ENCODE measurements around the gene LMF1. TPM values are rescaled to one million over a fixed set of nuclear protein-coding genes. Genes with fewer than 3 reads are reported as not detected.

The LMF1 gene
- total RNA-seq, 2 experiments from 2014 or later: 17.0 to 31.4 TPM

DNA sequence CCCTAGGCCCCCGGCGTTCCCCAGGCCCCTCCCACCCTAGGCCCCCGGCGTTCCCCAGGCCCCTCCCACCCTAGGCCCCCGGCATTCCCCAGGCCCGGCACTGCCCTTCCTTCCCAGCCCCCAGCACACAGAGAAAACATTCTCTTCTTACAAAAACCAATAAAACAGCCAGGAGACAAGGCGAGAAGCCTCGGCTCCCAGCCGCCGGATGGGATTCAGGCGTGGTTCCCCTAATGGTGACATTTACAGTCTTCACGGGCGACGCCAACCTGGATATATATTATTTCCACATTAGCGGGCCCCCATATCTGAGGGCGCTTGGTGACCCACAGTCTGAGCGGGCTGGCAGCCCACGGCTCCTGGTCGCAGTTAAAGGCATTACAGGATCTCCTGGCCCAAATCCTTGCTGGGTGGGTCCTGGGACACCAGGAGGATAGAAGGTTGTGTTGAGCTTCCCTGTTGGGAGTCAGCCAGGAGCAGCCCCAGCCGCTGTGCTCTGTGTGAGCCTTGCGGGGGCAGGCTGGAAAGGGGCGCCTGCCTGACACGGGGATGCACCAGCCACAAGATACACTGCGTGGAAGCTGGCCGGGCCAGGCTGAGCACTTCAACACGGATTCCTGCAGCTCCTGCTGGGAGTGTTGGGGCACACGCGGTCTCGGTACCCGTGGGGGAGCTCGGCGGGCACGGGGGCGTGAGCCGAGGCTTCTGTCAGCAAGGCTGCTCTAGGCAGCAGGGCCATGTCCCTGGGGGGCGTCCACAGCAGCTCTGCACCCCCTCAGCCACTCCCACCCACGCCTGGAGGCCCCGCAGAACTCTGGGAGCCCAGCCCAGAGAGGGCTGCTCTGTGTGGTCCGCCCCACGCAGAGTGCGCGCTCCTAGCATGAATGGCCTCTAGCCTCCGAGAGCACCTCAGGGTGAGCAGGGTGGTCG, 83.7 kb downstream of the LMF1 start:
- BruUV-seq (replicated peaks): no TSS peak
- POLR2A ChIA-PET: no interaction called here
- Histone ChIP-seq H3K9me3 (ENCODE audit: low read length) (peaks cover 12% of the 10 kb centered on the region; the same call in 1 of the 2 replicates), H4K20me1 (ENCODE audit: insufficient read depth, low read length) (no peaks in the 10 kb centered on the region), H3K4me3 (ENCODE audit: low read depth, low read length, poor library complexity, severe bottlenecking) (no peak overlapping the region), H3K79me2 (ENCODE audit: insufficient read depth, low read depth, low read length) (no peaks in the 10 kb centered on the region), H3K4me1 (ENCODE audit: insufficient read depth, low read length, poor library complexity, severe bottlenecking) (no peaks in the 10 kb centered on the region), H3K27ac (ENCODE audit: low read depth, low read length, poor library complexity, severe bottlenecking) (no peak overlapping the region), H3K9me2 (ENCODE audit: insufficient read depth, low read length) (no peaks in the 10 kb centered on the region), H3K36me3 (ENCODE audit: insufficient read depth, low read length) (no peaks in the 10 kb centered on the region), H3K4me2 (ENCODE audit: low read length) (no peak overlapping the region), H2AFZ (ENCODE audit: low read length) (no peak overlapping the region)
- intact Hi-C loops (cut with micrococcal nuclease; ENCODE audit: unreplicated experiment): no loop called here
- CTCF ChIA-PET (ENCODE audit: unreplicated experiment): no interaction called here
- TF ChIP-seq EZH2phosphoT487 (IDR thresholded peaks at IDR 0.05; ENCODE audit: borderline replicate concordance, low read depth, low read length): no peak
- TF ChIP-seq, protein P1, sequence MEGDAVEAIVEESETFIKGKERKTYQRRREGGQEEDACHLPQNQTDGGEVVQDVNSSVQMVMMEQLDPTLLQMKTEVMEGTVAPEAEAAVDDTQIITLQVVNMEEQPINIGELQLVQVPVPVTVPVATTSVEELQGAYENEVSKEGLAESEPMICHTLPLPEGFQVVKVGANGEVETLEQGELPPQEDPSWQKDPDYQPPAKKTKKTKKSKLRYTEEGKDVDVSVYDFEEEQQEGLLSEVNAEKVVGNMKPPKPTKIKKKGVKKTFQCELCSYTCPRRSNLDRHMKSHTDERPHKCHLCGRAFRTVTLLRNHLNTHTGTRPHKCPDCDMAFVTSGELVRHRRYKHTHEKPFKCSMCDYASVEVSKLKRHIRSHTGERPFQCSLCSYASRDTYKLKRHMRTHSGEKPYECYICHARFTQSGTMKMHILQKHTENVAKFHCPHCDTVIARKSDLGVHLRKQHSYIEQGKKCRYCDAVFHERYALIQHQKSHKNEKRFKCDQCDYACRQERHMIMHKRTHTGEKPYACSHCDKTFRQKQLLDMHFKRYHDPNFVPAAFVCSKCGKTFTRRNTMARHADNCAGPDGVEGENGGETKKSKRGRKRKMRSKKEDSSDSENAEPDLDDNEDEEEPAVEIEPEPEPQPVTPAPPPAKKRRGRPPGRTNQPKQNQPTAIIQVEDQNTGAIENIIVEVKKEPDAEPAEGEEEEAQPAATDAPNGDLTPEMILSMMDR (conservative IDR thresholded peaks at IDR 0.05; ENCODE audit: low read length): no peak
- no peak for DNase-seq (ENCODE audit: low spot score)

DNA sequence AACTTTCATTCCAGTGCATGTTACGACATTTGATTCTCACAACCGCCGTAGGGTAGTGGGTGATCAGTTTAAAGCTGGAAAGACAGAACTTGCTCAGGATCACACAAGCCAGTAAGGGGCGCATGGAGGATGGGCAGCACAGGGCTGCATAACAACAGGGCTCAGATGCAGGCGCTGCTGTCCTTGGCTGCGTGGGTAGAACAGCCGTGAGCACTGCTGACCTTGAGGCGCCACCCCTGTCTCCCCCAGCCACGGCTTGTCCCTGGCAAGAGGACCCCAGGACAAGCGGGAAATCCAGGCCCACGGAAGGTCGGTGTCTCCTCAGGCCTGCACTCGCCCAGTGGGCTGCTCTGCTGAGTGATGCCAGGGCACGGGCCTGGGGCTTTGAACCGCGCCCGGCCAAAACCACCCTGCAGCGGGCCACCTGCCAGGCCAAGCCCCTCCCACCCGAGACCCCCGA, 84.7 kb downstream of the LMF1 start:
- Histone ChIP-seq H3K4me1 (ENCODE audit: insufficient read depth, low read length, poor library complexity, severe bottlenecking) (no peaks in the 10 kb centered on the region), H3K4me2 (ENCODE audit: low read length) (no peak overlapping the region), H3K79me2 (ENCODE audit: insufficient read depth, low read depth, low read length) (no peaks in the 10 kb centered on the region), H3K9me3 (ENCODE audit: low read length) (peaks cover 12% of the 10 kb centered on the region; the same call in 1 of the 2 replicates), H4K20me1 (ENCODE audit: insufficient read depth, low read length) (no peaks in the 10 kb centered on the region), H3K36me3 (ENCODE audit: insufficient read depth, low read length) (no peaks in the 10 kb centered on the region), H3K4me3 (ENCODE audit: low read depth, low read length, poor library complexity, severe bottlenecking) (no peak overlapping the region), H3K9me2 (ENCODE audit: insufficient read depth, low read length) (no peaks in the 10 kb centered on the region), H2AFZ (ENCODE audit: low read length) (no peak overlapping the region), H3K27ac (ENCODE audit: low read depth, low read length, poor library complexity, severe bottlenecking) (no peak overlapping the region)
- no TSS peak for BruUV-seq (replicated peaks)
- DNase-seq (ENCODE audit: low spot score): no peak
- CTCF ChIA-PET (ENCODE audit: unreplicated experiment): no interaction called here
- POLR2A ChIA-PET: no interaction called here
- TF ChIP-seq EZH2phosphoT487 (IDR thresholded peaks at IDR 0.05; ENCODE audit: borderline replicate concordance, low read depth, low read length): no peak
- TF ChIP-seq, protein P1 (conservative IDR thresholded peaks at IDR 0.05; ENCODE audit: low read length): no peak
- intact Hi-C loops (cut with micrococcal nuclease; ENCODE audit: unreplicated experiment): no loop called here

DNA sequence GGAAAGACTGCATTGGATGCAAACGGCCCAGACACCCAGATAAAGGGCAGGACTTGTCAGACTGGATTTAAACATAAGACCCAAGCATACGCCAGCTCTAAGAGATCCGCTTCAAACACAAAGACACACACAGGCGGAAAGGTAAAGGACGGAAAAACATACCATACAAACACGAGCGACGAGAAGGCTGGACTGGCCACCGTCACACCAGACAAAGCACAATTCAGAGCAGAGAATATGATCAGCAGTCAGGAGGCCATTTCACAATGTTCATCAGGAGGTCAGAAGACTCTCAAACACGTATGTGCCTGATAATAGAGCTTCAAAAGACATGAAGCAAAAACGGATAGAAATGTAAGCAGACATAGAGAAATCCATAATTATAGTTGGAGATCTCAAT, 85.4 kb downstream of the LMF1 start:
- Histone ChIP-seq H3K9me3 (ENCODE audit: low read length) (peaks cover 12% of the 10 kb centered on the region; the same call in 1 of the 2 replicates), H4K20me1 (ENCODE audit: insufficient read depth, low read length) (no peaks in the 10 kb centered on the region), H3K4me1 (ENCODE audit: insufficient read depth, low read length, poor library complexity, severe bottlenecking) (no peaks in the 10 kb centered on the region), H3K36me3 (ENCODE audit: insufficient read depth, low read length) (no peaks in the 10 kb centered on the region), H3K79me2 (ENCODE audit: insufficient read depth, low read depth, low read length) (no peaks in the 10 kb centered on the region), H3K4me2 (ENCODE audit: low read length) (no peak overlapping the region), H2AFZ (ENCODE audit: low read length) (no peak overlapping the region), H3K27ac (ENCODE audit: low read depth, low read length, poor library complexity, severe bottlenecking) (no peak overlapping the region), H3K4me3 (ENCODE audit: low read depth, low read length, poor library complexity, severe bottlenecking) (no peak overlapping the region), H3K9me2 (ENCODE audit: insufficient read depth, low read length) (no peaks in the 10 kb centered on the region)
- TF ChIP-seq, protein P1 (conservative IDR thresholded peaks at IDR 0.05; ENCODE audit: low read length): no peak
- no peak for TF ChIP-seq EZH2phosphoT487 (IDR thresholded peaks at IDR 0.05; ENCODE audit: borderline replicate concordance, low read depth, low read length)
- no peak for DNase-seq (ENCODE audit: low spot score)
- ChIA-PET POLR2A (no interaction called here), CTCF (ENCODE audit: unreplicated experiment) (no interaction called here)
- BruUV-seq (replicated peaks): no TSS peak
- intact Hi-C loops (cut with micrococcal nuclease; ENCODE audit: unreplicated experiment): no loop called here

Measured in OCI-LY7 (cell line).